Activated T-cell treated with anti-CD3 and anti-CD28 coated beads for 4 hours (primary cell): ENCODE measurements around the gene CREBBP.

Source experiments
- DNase-seq: peaks from one replicate; pipeline ENCODE4 v3.0.0-alpha.2; 2020

CREBBP gene

DNA sequence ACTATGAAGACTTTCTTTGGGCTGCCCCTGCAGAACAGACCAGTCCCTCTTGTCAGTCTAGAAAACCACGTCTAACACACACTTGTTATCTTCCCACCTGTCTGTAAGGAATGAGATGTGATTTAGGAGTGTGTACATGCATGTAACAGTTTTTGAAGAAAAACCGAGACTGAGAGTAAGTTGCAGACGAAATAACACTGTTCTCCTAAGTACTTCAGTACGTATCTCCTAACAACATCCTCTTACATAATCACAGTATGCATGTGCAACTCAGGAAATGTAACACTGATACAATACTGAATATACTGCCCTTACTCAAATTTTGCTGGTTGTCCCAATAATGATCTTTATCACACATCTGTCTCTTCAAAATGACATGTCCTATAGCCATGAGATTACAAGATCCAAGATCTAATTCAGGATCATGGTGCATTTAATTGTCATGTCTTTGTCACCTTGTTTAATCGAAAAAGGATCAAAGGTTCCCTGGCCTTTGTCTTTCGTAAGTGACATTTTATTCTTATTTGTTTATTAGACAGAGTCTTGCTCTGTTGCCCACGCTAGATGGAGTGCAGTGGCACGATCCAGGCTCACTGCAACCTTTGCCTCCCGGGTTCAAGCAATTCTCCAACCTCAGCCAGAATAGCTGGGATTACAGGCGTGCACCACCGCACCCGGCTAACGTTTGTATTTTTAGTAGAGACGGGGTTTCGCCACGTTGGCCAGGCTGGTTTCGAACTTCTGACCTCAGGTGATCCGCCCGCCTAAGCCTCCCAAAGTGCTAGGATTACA is 25.6 kb downstream of the CREBBP start:
- no peak for DNase-seq

DNA sequence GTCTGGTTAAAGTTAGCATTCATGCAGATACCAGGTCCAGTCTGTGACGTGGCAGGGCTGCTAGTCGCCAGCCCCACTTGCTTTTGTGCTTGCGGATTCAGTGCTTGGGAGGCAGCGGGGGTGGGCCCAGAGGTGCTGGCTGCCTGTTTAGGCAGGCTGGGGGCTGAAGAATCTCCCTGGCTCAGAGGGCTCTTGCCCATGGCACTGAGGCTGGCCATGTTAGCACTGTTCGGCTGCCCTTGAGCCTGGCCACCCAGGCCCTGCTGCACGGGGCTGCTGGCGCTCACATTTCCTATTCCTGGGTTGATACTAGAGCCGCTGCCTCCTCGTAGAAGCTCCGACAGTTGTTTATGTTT is 30.0 kb downstream of the CREBBP start:
- DNase-seq = no peak

DNA sequence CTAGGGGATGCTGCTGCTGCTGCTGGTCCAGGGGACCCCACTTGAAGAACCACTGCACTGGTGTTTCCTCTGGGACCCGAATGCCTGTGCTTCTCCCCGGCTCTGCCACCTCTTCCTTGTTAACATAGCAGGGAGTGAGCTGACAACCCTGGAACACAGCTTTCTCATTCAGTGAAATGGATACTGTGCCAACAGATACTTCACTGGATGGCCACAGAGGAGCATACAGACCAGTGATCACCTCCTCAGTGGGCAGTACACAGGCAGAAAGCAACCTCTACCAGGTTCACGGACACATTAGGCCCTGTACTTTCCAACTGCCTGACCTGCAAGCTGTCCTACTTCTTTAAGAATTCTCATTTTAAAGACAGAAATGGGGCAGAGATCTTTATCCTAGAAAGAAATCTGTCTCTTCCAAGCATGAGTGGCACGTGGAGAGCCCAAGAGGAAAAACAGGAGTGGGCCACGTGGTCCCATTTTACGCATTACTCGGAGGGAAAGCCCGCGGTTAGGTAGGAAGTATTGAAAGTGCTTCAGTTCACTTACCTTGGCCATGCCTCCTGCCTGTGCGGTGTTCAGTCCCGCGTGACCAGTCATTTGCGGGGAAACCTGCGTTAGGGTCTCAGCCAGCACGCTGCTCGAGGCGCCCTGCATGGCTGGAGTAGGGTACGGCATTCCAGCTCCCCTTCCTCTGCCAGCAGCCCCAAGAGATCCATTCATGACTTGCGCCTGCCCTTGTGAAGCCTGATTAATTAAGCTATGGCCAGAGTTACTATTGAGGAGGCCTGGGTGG is 30.6 kb downstream of the CREBBP start:
- no peak for DNase-seq

DNA sequence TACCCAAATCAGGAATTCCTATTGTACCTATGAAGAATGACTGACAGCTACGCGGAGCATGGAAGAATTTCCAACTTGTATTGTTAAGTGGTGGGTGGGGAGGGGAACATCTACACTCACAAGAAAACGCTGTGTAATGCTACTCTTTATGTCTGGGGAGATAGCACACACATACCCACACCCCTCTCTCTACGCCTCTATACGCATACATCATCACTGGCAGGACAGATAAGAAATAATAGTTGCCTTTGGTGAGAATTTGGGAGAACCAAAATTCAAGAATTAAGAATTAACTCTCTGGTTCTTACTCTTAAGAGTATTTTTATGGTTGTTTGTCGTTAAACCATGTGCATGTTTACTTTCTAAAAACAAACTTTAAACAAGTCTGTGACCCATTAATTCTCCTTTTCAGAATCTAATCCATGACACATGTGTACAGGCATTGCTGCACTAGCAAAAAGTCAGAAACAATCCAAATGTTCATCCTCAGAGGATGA is 33.9 kb downstream of the CREBBP start:
- DNase-seq = no peak

DNA sequence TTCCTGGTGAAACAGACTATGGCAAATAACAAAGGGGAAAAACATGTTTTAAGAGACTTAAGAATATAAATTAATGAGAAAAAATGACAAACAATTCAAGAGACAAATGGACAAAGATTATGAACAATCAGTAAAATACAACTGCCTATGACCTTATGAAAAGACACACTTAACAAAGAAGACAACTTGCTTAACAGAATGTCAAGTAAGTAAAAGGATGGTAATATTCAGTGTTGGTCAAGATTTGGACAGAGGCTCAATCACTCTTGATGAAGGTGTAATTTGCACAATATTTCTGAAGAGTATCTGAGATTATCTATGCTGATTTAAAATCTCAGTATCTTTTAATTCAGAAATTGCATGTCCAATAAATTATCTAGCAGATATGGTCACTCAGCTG is 34.4 kb downstream of the CREBBP start:
- no peak for DNase-seq

DNA sequence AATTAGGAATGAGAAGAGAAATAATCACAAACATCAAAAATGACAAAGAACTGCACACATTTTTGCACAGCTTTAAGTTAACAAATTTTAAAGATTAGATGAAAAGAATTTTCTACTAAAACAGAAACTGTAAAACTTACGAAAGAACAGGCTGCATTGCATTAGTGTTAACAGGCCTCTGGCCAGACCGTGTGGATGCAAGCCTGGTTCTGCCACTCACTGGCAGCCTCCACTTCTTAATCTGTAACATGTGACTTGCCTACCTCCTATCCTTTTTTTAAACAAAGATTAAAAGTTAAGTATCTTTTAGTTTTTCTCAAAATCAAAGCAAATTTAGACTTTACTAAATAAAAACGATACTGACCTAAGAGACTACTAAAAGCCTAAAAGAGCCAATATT is 37.5 kb downstream of the CREBBP start:
- DNase-seq = no peak

DNA sequence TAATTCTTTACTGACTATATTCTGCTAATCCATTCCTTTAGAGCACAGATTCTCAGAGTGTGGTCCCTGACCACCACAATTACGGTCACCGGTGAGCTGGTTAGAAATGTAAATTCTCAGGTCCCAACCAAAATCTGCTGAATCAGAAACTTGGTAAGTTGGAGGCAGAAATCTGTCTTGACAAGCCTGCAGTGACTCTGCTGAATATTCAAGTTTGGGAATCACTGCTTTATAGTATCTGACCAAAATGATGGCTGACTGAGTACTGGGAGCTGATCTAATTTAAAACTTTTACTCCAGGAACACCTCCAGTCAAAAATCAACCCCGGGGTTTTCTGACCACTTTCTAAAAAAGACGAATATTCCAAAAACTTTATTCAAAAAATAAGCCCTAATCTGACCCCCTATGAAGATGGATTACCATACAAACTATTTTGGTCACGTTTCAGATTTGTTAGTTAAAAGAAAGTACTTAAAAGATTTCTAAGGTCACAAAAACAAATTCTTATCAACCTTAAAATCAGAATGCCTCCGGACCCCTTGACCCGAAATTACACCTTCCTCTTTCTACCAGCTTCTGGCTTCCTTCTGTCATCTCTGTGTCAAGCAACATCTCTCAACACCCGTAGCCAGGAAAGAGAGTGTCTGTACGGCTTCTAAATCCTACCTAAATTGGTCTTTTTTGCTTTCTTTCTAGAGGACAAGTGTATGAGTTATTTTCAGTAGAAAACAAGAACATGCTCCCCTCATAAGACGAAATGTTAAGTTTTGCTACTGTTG is 38.6 kb downstream of the CREBBP start:
- DNase-seq = no peak

DNA sequence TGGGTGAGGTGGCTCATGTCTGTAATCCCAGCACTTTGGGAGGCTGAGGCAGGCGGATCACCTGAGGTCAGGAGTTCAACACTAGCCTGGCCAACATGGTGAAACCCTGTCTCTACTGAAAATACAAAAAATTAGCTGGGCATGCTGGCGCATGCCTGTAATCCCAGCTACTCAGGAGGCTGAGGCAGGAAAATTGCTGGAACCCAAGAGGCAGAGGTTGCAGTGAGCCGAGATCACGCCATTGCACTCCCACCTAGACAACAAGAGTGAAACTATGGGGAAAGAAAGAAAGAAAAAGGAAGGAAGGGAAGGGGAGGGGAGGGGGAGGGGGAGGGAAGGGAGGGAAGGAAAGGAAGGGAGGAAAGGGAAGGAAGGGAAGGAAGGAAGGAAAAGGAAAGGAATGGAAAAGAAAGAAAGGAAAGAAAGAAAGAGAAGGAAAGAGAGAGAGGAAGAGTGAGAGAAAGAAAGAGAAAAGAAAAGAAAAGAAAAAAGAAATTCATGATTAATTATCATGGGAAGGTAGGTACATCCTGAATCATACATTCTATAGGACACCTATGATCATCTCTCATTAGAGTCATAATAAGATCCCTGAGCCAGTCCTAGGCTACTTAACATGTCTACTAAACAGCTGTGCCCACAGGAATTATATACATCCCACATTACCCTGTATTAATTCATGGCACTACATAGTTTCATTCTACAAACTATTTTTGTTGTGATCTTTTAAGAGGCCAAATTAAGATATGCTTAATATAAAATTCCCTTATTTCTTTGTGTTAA is 40.9 kb downstream of the CREBBP start:
- DNase-seq = no peak

DNA sequence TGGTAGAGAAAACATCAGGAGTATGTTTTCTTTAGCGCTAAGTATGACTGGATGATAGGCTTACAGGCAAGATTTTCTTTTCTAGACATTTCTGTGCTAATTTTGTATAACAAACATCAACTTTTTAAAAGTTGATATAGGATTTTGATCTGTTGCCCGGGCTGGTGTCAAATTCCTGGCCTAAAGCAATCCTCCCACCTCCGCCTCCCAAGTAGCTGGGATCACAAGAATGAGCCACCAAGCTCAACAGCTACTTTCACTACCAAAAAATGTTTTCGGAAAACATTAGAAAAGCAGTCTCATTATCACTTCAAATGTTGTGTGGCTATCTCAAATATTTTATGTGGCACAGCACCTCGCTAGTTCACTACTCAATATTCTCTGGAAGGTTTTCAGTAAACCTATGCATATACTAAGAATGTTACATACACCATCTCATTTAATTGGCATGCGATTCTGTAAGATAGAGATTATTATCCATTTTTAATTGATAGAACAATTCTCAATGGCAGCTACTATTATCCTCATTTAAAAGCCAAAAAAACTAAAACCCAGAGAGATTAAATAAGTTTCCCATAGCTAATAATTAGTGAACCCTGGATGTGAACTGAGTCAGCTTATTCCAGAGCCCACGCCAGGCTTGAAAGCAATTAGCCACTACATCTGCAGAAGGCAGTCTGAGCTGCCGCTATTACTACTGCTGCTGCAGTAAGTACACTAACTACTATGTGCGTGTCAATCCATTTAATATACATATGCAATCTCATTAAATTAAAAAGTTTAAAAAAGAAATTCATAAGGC is 41.7 kb downstream of the CREBBP start:
- DNase-seq = no peak

DNA sequence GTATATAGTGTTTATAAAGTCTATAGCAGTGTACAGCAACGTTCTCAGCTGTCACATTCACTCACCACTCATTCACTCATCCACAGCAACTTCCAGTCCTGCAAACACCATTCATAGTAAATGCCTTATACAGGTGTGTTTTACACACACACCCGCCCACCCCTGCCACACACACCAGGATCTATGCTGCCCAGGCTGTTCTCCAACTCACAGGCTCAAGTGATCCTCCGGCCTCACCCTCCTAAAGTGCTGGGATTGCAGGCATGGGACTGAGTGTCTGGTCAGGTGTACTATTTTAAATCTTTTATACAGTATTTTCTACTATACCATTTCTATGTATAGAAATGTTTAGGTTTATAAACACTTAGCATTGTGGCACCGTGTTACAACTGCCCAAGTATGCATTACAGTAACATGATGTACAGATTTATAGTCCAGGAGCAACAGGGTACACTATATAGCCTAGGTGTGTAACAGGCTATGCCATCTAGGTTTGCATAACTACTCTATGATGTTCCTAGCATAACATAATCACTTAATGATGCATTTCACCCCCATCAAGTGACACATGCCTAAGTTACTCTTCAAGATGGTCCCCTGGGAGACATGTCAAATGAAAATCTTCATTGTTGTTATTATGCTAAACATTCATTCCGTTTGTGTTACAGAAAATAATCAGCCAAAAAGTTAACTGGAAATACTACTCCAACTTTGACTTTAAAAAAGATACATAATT is 42.5 kb downstream of the CREBBP start:
- no peak for DNase-seq

DNA sequence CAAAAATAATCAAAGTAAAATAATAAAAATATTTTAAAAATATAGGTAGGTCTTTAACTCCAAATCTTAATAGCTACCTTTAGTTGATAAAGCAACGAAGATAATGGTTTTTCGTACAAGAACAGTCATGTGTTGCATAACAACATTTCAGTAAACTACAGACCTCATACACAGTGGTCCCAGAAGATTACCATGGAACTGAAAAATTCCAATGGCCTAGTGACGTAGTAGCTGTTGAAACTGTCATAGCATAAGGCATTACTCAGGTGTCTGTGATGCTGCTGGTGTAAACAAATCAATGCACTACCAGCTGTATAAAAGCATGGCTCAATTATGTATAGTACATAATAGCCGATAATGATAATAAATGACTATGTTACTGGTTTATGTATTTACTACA is 43.9 kb downstream of the CREBBP start:
- no peak for DNase-seq

DNA sequence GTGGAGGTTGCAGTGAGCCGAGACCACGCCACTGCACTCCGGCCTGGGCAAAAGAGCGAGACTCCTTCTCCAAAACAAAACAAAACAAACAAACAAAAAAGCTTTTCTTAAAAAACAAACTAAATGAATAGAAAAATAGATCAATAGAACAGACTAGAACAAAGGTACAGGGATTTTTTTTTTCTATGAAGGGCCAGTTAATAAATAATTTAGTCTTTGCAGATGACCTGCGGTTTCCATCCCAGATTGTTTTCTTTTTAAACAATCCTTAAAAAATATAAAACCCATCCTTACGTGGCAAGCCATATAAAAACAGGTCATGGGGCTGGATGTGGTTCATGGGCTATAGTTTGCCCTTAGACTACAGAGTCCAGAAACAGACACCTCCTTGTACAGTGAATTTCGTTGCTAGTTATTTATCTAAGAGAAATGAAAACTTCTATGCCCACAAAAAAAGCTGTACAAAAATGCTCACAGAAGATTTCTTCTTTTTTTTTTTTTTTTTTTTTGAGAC is 45.4 kb downstream of the CREBBP start:
- no peak for DNase-seq

DNA sequence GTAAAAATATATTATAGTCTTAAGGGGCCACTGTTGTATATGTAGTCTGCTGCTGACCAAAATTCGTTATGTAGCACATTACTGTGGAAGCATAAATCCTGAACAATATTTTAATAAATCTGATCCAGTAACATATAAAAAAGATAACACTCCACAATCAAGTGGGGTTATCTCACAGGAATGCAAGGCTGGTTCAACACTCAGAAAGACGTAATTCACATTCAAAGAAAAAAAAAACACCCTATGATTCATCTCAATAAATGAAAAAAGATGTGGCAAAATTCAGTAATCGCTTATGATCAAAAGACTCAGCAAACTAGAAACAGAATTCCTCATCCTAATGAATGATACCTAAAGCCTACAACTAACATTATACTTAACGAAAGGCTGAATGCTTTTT is 47.8 kb downstream of the CREBBP start:
- DNase-seq = no peak

DNA sequence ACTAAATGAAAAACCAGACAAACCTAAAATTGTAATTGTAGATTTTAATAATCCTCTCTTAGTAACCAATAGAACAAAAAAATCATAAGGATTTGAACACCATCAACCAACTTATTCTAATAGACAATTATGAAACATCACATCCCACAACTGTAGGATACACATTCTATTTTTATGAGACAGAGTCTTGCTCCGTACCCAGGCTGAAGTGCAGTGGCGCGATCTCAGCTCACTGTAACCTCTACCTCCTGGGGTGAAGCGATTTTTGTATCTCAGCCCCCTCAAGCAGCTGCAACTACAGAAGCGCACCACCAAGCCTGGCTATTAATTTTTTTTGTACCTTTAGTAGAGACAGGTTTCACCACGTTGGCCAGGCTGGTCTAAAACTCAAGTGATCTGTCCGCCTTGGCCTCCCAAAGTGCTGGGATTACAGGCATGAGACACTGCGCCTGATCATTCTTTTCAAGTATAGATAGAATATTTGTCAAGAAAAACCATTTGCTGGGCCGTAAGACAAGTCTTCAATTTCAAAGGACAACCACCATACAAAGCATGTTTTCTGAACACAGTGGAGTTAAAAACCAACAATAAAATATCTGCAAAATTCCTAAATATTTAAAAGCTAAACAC is 49.8 kb downstream of the CREBBP start:
- DNase-seq = no peak

DNA sequence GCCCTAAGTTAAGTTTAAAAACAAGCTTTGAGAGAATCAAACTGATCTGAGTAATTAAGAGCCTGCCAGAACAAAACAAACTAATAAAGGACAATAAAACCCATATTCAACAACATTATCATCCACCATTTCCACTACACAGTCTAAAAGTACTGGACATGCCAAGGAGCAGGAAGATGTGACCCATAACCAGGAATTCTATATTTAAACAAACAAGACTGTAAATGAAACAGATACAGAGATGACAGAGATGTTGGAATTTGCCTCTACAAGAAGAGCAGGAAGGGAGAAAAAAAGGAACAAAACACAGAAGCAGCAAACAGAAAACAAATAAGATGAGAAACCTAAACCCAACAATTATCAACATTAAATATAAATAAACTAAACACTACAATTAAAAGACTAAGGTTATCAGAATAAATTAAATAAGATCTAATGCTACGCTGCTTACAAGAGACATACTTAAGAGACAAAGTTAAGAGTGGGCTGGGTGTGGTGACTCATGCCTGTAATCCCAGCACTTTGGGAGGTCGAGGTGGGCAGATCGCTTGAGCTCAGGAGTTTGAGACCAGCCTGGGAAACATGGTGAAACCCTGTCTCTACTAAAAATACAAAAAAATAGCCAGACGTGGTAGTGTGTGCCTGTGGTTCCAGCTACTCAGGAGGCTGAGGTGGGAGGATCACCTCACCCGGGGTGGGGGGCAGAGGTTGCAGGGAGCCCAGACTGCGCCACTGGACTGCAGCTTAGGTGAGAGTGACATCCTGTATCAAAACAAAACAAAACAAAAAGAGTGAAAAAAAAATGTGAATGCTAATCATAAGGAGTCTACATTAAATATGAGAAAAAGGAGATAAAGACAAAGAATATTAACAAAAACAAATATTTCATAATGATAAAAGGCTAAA is 50.6 kb downstream of the CREBBP start:
- no peak for DNase-seq

DNA sequence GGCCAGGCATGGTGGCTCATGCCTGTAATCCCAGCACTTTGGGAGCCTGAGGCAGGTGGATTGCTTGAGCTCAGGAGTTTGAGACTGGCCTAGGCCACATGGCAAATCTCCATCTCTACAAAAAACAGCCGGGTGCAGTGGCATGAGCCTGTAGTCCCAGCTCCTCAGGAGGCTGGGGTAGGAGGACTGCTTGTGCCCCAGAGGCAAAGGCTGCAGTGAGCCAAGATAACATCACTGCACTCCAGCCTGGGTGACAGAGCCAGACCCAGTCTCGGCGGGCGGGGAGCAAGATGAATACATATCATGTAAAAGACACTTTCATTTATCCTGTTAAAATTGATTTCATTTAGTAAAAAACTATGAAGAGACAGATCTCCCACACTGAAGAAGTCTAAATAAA is 54.6 kb downstream of the CREBBP start:
- DNase-seq = no peak

DNA sequence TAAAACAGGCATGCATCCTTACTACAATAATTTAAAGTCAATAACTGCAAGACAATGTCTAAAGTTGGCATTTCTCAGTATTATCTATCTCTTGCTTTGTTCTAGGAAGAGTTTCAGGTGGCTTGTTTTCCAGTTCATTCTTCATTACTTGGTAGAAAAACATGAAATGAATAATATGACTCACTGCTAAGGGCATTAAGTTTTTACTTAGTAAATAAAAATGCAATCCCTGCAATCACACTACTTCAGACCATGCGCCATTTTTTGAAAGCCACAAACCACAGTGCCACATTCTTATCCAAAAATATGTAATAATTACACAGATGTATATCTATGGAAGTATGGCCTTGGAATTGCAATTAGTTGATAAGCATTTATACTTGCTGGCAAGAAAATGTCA is 55.4 kb downstream of the CREBBP start:
- DNase-seq = no peak

DNA sequence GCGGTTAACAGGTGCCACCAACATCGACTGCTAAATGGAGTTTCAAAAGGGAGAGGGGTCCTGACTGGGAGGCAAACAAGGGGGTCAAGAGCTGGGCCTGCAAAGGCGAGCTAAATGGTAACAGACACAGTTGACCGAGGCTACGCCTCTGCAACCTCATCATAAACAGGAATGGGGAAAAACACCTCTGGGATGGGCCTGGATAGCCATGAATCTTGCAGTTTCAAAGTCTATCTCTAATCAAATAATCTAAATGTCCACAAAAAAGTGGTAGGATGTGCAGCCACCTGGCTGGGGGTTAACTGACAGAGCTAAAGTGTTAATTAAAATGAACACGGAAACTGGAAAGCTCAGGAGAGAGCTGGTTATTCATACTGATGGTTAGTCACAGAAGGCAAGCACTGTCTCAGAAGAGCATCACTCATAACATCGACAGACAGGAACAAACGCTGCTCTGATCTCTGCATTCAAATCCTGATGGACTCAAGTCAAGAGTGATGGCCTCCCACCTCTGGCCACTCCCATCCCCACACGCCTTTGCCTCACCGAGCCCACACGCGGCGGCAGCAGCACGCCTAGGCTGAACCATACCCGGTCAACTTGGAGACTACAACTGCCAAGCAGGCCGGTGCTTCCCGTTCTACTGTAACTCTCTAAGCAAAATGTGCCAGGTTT is 56.3 kb downstream of the CREBBP start:
- no peak for DNase-seq

DNA sequence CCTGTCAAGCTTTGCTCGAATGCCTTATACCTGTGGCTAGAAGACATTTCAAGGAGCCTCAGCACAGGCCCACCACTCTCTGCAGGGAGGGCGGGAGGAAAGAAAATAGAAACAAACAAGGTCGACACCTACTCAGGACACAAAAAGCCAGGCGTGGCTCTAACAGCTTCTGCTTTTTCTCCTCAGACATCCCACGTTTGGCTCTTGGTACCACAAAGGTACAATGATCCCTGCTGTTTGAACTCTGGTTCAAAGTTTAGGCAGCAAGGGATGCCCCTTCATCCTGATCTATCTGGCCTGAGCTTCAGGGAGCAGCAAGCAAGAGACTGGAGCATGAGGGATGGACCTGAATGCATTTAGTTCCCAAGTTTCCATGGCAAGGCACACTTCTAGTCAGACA is 57.1 kb downstream of the CREBBP start:
- no peak for DNase-seq
